Fibroblast of pulmonary artery (primary cell): Measurements from ENCODE around the gene CIAO3.
"Not testable (repeated sequence)": the region's sequence is repeated elsewhere in the genome, so short reads cannot be mapped to it uniquely, and the experiment has no call there.

Experiments used
- DNase-seq: peaks from one replicate; pipeline ENCODE4 v3.0.0-alpha.2; 2010; ENCODE audit warnings: low read depth
- H3K4me3 ChIP-seq: replicated peaks from 2 replicates; pipeline ENCODE4 v1.5.1; 2011; ENCODE audit warnings: low read depth, mild to moderate bottlenecking, control low read depth, low read length, moderate library complexity
- TF ChIP-seq, protein P1 (sequence below): IDR thresholded peaks from 2 replicates; pipeline ENCODE4 v1.5.1; 2011; ENCODE audit warnings: mild to moderate bottlenecking, control low read depth, low read length, inconsistent platforms; ENCODE audit errors: missing control alignments

The CIAO3 gene

GRCh38 chr16:780296-780695 is 39.5 kb upstream of the CIAO3 start:
- TF ChIP-seq, protein P1, sequence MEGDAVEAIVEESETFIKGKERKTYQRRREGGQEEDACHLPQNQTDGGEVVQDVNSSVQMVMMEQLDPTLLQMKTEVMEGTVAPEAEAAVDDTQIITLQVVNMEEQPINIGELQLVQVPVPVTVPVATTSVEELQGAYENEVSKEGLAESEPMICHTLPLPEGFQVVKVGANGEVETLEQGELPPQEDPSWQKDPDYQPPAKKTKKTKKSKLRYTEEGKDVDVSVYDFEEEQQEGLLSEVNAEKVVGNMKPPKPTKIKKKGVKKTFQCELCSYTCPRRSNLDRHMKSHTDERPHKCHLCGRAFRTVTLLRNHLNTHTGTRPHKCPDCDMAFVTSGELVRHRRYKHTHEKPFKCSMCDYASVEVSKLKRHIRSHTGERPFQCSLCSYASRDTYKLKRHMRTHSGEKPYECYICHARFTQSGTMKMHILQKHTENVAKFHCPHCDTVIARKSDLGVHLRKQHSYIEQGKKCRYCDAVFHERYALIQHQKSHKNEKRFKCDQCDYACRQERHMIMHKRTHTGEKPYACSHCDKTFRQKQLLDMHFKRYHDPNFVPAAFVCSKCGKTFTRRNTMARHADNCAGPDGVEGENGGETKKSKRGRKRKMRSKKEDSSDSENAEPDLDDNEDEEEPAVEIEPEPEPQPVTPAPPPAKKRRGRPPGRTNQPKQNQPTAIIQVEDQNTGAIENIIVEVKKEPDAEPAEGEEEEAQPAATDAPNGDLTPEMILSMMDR: no peak
- DNase-seq: no peak
- H3K4me3 ChIP-seq: no peak overlapping the region

DNA sequence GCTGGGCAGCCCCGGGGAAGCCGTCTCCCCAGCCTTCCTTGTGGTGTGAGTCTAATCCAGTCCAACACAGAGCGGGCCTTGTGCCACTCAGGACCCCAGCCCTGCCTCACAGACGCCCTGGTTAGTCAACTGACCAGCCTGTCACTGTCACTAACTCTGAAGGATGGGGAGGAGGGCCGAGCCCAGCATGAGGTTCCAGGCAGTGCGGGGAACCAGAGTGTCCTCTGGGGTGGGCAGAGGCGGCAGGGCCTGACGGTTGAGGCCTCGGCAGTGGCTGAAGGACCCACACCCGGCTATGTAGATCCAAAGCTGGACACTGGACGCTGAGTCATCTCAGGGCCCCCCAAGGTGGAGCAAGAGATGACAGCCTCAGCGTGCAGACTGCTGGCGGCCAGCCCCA is 38.8 kb upstream of the CIAO3 start:
- no peak overlapping the region for H3K4me3 ChIP-seq
- TF ChIP-seq, protein P1: no peak
- no peak for DNase-seq

DNA sequence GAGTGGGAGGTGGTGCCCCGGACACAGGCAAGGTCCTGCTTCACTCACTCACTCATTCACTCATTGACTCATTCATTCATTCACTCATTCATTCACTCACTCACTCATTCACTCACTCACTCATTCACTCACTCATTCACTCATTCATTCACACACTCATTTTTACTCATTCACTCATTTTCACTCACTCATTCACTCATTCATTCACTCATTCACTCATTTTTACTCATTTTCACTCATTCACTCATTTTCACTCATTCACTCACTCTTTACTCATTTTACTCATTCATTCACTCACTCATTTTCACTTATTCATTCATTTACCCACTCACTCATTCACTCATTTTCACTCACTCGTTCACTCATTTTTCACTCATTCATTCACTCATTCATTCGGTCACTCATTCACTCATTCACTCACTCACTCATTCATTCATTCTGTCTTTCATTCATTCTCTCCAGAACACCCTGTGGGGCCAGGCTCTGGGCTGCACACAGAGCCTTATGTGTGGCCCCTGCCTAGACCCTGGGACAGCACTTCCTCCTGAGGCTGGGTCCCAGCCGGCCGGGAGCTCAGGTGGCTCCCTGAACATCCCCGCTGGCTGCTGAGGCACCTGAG is 38.2 kb upstream of the CIAO3 start:
- no peak for DNase-seq
- H3K4me3 ChIP-seq: no peak overlapping the region
- TF ChIP-seq, protein P1: no peak

GRCh38 chr16:778447-778846 is 37.6 kb upstream of the CIAO3 start:
- DNase-seq: no peak
- no peak overlapping the region for H3K4me3 ChIP-seq
- TF ChIP-seq, protein P1: no peak

GRCh38 chr16:777826-778225 is 37.0 kb upstream of the CIAO3 start:
- TF ChIP-seq, protein P1: no peak
- DNase-seq: no peak
- no peak overlapping the region for H3K4me3 ChIP-seq

DNA sequence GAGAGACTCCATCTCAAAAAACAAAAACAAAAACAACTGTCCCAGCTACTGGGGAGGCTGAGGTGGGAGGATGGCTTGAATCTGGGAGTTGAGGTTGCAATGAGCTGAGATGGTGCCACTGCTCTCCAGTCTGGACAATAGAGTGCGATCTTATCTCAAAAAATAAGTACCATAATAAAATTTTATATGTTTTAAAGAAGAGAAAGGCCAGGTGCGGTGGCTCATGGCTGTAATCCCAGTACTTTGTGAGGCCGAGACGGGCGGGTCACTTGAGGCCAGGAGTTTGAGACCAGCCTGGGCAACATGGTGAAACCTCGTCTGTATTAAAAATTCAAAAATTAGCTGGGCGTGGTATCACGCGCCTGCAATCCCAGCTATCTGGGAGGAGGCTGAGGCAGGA is 36.0 kb upstream of the CIAO3 start:
- TF ChIP-seq, protein P1: no peak

DNA sequence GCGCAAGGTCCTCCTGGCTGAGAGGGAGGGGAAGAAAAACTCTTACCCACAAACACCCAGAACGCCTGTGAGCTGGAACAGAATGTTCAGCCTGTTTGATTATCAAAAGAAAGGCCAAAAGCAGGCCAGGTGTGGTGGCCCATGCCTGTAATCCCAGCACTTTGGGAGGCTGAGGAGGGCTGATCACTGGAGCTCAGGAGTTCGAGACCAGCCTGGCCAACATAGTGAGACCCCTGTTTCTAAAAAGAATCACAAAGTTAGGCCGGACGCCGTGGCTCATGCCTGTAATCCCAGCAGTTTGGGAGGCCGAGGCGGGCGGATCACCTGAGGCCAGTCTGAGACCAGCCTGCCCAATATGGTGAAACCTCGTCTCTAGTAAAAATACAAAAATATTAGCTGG is 35.5 kb upstream of the CIAO3 start:
- not testable (repeated sequence) for DNase-seq, H3K4me3 ChIP-seq

More for the DNA sequence above, 36.0 kb upstream of the CIAO3 start:
- DNase-seq: no peak
- no peak overlapping the region for H3K4me3 ChIP-seq
